Measurements from ENCODE around the gene CXorf38. TPM values are rescaled to one million over a fixed set of nuclear protein-coding genes. Genes with fewer than 3 reads are reported as not detected.

Gene CXorf38
- total RNA-seq, 4 donors from 2014 or later, result 8.6 to 15.3 (median 13.3) TPM

GRCh38 chrX:40632199-40632598 lies 15.2 kb downstream of the CXorf38 start:
- peaks cover 0 to 91% of the 10 kb centered on the region in 2 donors for H3K36me3 ChIP-seq
- 100% methylated on average over 3 of the region's 4 CpGs for WGBS, 2 donors (ENCODE audit: low coverage in 1 of 2)
- TF ChIP-seq POLR2AphosphoS5 (IDR thresholded peaks at IDR 0.05) (no peak), EP300 (IDR thresholded peaks at IDR 0.05) (no peak), CTCF (IDR thresholded peaks at IDR 0.05) (no peak), POLR2A (IDR thresholded peaks at IDR 0.05) (no peak)
- no peak overlapping the region for H3K27ac ChIP-seq
- H3K27me3 ChIP-seq, result no peaks in the 10 kb centered on the region
- H3K9me3 ChIP-seq, result no peaks in the 10 kb centered on the region
- no peak overlapping the region for H3K4me3 ChIP-seq
- H3K4me1 ChIP-seq, result no peaks in the 10 kb centered on the region
- no peak for ATAC-seq

GRCh38 chrX:40628506-40628905 lies 18.9 kb downstream of the CXorf38 start:
- Histone ChIP-seq H3K4me1 (no peaks in the 10 kb centered on the region), H3K36me3 (peaks cover 0 to 57% of the 10 kb centered on the region in 2 donors), H3K9me3 (no peaks in the 10 kb centered on the region), H3K27ac (no peak overlapping the region), H3K27me3 (no peaks in the 10 kb centered on the region), H3K4me3 (no peak overlapping the region)
- WGBS, 2 donors (ENCODE audit: low coverage in 1 of 2), result 84 to 100% methylated on average over 3 to 4 of the region's 5 CpGs
- TF ChIP-seq EP300 (IDR thresholded peaks at IDR 0.05) (no peak), POLR2A (IDR thresholded peaks at IDR 0.05) (no peak), POLR2AphosphoS5 (IDR thresholded peaks at IDR 0.05) (no peak), CTCF (IDR thresholded peaks at IDR 0.05) (no peak)
- no peak for ATAC-seq

GRCh38 chrX:40625294-40625693 lies 22.1 kb downstream of the CXorf38 start:
- no peak for TF ChIP-seq EP300 (IDR thresholded peaks at IDR 0.05)
- TF ChIP-seq POLR2A (IDR thresholded peaks at IDR 0.05), result no peak
- no peak for TF ChIP-seq POLR2AphosphoS5 (IDR thresholded peaks at IDR 0.05)
- TF ChIP-seq CTCF (IDR thresholded peaks at IDR 0.05), result no peak
- H3K27me3 ChIP-seq, result no peaks in the 10 kb centered on the region
- no peak overlapping the region for H3K27ac ChIP-seq
- H3K4me1 ChIP-seq, result no peaks in the 10 kb centered on the region
- no peak overlapping the region for H3K4me3 ChIP-seq
- WGBS, 2 donors (ENCODE audit: low coverage in 1 of 2), result 75 to 100% methylated on average over 1 to 2 of the region's 4 CpGs
- no peak for ATAC-seq
- H3K9me3 ChIP-seq, result no peaks in the 10 kb centered on the region
- H3K36me3 ChIP-seq, result peaks cover 0 to 33% of the 10 kb centered on the region in 2 donors

- Histone ChIP-seq H3K4me3 (no peak overlapping the region), H3K9me3 (no peaks in the 10 kb centered on the region), H3K36me3 (peaks cover 0 to 17% of the 10 kb centered on the region in 2 donors), H3K27me3 (no peaks in the 10 kb centered on the region), H3K27ac (no peak overlapping the region), H3K4me1 (no peaks in the 10 kb centered on the region)
- TF ChIP-seq EP300 (IDR thresholded peaks at IDR 0.05) (no peak), POLR2AphosphoS5 (IDR thresholded peaks at IDR 0.05) (no peak), POLR2A (IDR thresholded peaks at IDR 0.05) (no peak), CTCF (IDR thresholded peaks at IDR 0.05) (no peak)
- 78 to 100% methylated on average over 3 of the region's 32 CpGs for WGBS, 2 donors (ENCODE audit: low coverage in 1 of 2)
- ATAC-seq, result no peak
Observed at GRCh38 chrX:40623665-40624064, 23.7 kb downstream of the CXorf38 start.

GRCh38 chrX:40623139-40623536 lies 24.2 kb downstream of the CXorf38 start, which contains the start of gene MPC1L:
Gene MPC1L, plus strand, starts transcription at chrX:40623428. Its CDS starts 138 bp downstream, at chrX:40623566.
- Histone ChIP-seq H3K9me3 (no peaks in the 10 kb centered on the region), H3K4me3 (no peak within 1 kb of the TSS), H3K4me1 (no peaks in the 10 kb centered on the region), H3K27ac (no peak within 1 kb of the TSS), H3K27me3 (no peaks in the 10 kb centered on the region), H3K36me3 (peaks cover 0 to 12% of the 10 kb centered on the region in 2 donors)
- TF ChIP-seq POLR2AphosphoS5 (IDR thresholded peaks at IDR 0.05), result no peak
- TF ChIP-seq EP300 (IDR thresholded peaks at IDR 0.05), result no peak
- TF ChIP-seq POLR2A (IDR thresholded peaks at IDR 0.05), result no peak
- TF ChIP-seq CTCF (IDR thresholded peaks at IDR 0.05), result no peak
- WGBS, 2 donors (ENCODE audit: low coverage in 1 of 2), result 89% methylated on average over 24 of the region's 38 CpGs; no CpG with 5 or more reads in 1 of the 2 donors
- no peak for ATAC-seq
